ENCODE results near the gene ACSL5. TPM values are rescaled to one million over a fixed set of nuclear protein-coding genes. Genes with fewer than 3 reads are reported as not detected.
"Not testable (repeated sequence)": the region's sequence is repeated elsewhere in the genome, so short reads cannot be mapped to it uniquely, and the experiment has no call there.

Gene ACSL5
- total RNA-seq, 1 donor from 2014 or later = 34.4 TPM

DNA sequence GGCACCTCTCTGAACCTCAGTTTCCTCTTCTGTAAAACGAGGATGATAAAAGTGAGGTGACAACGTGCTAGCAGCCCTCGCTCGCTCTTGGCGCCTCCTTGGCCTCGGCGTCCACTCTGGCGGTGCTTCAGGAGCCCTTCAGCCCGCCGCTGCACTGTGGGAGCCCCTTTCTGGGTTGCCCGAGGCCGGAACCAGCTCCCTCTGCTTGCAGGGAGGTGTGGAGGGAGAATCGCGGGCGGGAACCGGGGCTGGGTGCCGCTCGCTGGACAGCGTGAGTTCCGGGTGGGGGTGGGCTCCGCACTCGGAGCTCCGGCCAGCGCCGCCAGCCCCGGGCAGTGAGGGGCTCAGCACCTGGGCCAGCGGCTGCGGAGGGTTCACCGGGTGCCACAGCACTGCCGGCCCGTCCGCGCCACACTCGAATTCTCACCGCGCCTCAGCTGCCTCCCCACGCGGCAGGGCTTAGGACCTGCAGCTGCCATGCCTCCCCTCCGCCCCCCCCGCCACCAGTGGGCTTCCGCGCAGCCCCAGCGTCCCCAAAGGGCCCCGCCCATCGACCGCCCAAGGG, 24.3 kb upstream of the ACSL5 start:
- DNase-seq (ENCODE audit: low read depth in 2 of 2) = no peak

GRCh38 chr10:112351146-112351545, 22.8 kb upstream of the ACSL5 start:
- no peak for DNase-seq (ENCODE audit: low read depth in 2 of 2)

DNA sequence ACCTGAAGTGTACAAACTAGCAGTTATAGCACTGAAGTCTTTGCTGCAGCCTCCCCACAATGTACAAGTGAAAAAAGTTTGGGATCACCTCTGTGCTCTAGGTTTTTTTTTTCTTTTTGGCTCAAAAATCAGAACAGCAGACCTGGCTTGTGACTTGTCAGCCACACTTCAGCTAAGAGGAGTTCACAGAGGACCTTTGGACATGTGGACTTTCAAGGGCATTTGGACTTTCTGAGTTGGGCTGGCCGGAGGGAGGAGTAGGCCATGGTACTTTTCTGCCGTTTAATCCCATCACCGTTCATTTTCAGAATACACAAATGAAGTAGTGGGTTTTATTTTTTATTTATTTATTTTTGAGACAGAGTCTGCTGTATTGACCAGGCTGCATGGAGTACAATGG, 21.9 kb upstream of the ACSL5 start:
- no peak for DNase-seq (ENCODE audit: low read depth in 2 of 2)

DNA sequence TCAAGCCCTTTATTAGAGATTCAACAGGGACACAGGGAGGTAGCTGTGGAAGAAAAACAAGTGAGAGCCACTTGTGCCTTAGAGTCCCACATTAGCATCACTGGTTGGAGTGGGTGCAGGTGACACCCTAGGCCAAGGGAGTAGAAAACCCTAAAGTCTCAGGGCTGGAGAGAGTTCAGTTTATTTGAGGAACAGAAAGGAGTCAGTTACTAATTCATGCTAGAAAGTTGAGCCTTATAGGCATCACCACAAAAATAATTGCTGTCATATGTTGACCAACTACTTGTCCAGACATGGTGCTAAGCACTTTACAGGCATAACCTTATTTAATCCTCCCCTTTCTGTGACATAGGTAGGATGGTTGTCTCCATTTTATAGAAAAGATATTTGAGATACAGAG, 20.9 kb upstream of the ACSL5 start:
- DNase-seq (ENCODE audit: low read depth in 2 of 2) = no peak

GRCh38 chr10:112356686-112357085, 17.2 kb upstream of the ACSL5 start:
- DNase-seq (ENCODE audit: low read depth in 2 of 2) = no peak

GRCh38 chr10:112359606-112360307, 14.2 kb upstream of the ACSL5 start:
- no peak for DNase-seq (ENCODE audit: low read depth in 2 of 2)

- peak in 1 of 2 donors; percentile 38 for DNase-seq (ENCODE audit: low read depth in 2 of 2)
These were observed 13.3 kb upstream of the ACSL5 start for GRCh38 chr10:112360308-112361270.

GRCh38 chr10:112361951-112362751, 11.8 kb upstream of the ACSL5 start:
- peak in 1 of 2 donors; percentile 88 for DNase-seq (ENCODE audit: low read depth in 2 of 2)

DNA sequence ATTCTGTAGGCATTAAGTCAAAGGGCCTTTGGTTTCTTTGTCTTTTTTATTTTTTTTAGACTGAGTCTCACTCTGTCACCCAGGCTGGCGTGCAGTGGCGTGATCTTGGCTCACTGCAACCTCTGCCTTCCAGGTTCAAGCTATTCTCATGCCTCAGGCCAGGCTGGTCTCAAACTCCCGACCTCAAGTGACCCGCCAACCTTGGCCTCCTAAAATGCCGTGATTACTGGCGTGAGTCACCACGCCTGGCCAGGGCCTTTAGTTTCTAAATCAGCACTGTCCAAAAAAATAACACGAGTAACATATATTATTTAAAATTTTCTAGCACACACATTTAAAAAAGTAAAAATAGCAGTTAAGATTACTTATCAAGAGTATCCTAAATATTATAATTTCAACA, 11.1 kb upstream of the ACSL5 start:
- peak in 1 of 2 donors; percentile 70 for DNase-seq (ENCODE audit: low read depth in 2 of 2)

DNA sequence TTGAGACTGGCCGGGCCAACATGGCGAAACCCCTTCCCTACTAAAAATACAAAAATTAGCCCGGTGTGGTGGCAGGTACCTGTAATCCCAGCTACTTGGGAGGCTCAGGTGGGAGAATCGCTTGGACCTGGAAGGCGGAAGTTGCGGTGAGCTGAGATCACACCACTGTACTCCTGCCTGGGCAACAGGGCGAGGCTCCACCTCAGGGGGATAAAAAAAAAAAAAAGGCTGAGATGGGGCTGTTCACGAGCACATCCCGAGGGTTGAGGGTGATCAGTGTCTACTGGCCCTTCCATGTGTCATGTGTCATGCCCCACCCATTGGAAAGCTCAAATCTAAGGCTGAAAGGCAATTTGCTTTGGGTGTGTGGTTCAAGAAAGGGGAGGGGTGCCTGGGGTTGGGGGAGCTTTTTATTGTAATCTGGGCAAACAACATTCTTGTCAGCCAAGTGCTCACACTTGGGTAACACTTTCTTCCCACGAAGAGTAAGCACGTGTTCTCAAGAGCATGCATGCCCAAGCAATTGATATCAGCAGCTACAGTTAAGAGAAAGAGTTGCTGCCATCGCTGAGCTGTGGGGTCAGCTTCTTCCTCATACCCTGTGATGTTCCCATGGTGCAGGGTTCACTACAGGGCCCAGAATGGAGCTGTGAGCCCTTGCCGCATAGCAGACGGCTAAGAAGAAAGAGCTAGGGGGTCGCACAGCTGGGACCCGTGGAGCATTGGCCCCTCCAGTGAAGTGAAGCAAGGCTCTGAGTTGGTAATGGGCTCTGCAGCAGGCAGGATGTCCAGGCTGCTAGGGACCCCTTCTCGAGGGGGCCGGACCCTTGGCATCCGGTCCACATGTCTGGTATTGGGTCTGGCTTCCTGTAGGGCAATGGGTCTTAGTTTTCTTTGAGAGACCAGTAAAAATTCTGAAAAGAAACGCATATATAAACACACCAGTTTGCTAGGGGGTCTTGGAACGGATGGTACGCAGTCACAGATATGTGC, 9.9 kb upstream of the ACSL5 start:
- DNase-seq (ENCODE audit: low read depth in 2 of 2) = no peak

GRCh38 chr10:112365014-112365432, 8.9 kb upstream of the ACSL5 start:
- DNase-seq (ENCODE audit: low read depth in 2 of 2) = no peak

- DNase-seq (ENCODE audit: low read depth in 2 of 2) = no peak
These were observed 8.5 kb upstream of the ACSL5 start for GRCh38 chr10:112365451-112365850.

DNA sequence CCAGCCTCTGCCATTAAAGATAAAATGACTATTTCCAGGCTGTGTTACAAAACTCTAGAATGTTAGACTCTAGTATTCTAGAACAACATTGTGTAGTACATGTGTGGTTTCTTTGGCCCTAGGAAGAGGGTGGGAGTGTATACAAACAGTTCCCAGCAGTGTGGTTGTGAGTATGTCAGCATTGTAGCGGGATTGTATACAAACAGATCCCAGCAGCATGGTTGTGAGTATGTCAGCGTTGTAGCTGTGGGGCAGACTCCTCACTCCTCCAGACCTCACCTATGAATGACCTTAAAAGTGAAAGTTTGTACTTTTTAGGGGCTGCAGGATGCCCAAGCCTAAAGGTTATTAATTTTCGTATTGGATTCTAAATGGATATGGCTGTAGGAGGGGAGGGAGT, 6.9 kb upstream of the ACSL5 start:
- DNase-seq (ENCODE audit: low read depth in 2 of 2) = no peak

GRCh38 chr10:112367516-112367915, 6.4 kb upstream of the ACSL5 start:
- DNase-seq (ENCODE audit: low read depth in 2 of 2) = no peak

GRCh38 chr10:112369495-112370423, 4.2 kb upstream of the ACSL5 start:
- no peak for DNase-seq (ENCODE audit: low read depth in 2 of 2)

DNA sequence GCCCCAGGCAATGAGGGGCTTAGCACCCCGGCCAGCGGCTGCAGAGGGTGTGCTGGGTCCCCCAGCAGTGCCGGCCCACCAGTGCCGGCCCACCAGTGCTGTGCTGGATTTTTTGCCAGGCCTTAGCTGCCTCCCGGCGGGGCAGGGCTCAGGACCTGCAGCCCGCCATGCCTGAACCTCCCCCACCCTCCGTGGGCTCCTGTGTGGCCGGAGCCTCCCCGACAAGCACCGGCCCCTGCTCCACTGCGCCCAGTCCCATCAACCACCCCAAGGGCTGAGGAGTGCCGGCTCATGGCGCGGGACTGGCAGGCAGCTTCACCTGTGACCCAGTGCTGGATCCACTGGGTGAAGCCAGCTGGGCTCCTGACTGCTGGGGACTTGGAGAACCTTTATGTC, 3.5 kb upstream of the ACSL5 start:
- DNase-seq (ENCODE audit: low read depth in 2 of 2) = no peak

DNA sequence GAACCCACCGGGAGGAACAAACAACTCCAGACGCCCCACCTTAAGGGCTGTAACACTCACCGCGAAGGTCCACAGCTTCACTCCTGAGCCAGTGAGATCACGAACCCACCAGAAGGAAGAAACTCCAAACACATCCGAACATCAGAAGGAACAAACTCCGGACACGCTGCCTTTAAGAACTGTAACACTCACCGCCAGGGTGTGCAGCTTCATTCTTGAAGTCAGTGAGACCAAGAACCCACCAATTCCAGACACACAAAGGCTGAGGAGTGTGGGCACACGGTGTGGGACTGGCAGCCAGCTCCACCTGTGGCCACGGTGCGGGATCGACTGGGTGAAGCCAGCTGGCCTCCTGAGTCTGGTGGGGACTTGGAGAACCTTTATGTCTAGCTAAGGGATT, 2.6 kb upstream of the ACSL5 start:
- DNase-seq (ENCODE audit: low read depth in 2 of 2) = not testable (repeated sequence)

DNA sequence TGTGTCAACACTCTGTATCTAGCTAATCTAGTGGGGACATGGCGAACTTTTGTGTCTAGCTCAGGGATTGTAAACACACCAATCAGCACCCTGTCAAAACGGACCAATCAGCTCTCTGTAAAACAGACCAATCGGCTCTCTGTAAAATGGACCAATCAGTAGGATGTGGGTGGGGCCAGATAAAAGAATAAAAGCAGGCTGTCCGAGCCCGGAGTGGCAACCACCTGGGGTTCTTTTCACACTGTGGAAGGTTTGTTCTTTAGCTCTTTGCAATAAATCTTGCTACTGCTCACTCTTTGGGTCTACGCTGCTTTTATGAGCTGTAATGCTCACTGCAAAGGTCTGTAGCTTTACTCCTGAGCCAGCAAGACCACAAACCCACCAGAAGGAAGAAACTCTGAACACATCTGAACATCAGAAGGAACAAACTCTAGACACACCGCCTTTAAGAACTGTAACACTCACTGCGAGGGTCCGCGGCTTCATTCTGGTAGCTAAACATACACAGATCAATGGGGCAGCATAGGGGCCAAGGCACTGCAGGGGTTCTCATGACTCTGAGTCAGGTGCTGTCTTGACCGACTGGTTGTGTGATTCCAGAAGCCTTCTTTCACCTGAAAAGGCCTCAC, 1.6 kb upstream of the ACSL5 start:
- not testable (repeated sequence) for DNase-seq (ENCODE audit: low read depth in 2 of 2)
